HG03108 (cell line): Measurements from ENCODE around the gene KCNAB1.

ENCODE experiments used
- ATAC-seq: cut with Tn5 transposase; IDR thresholded peaks from one replicate; pipeline ENCODE4 v1.9.1; 2021; ENCODE audit warnings: moderate library complexity; ENCODE audit not compliant: unreplicated experiment

Gene KCNAB1

GRCh38 chr3:156395961-156396710, 275.8 kb downstream of the KCNAB1 start:
- ATAC-seq = no peak

GRCh38 chr3:156396851-156397250, 276.5 kb downstream of the KCNAB1 start:
- ATAC-seq = no peak

- no peak for ATAC-seq
Observed at GRCh38 chr3:156397534-156397933, 277.2 kb downstream of the KCNAB1 start.

GRCh38 chr3:156400062-156400461, 279.7 kb downstream of the KCNAB1 start:
- no peak for ATAC-seq

- no peak for ATAC-seq
Observed at GRCh38 chr3:156400735-156401134, 280.4 kb downstream of the KCNAB1 start.

GRCh38 chr3:156404217-156404616, 283.8 kb downstream of the KCNAB1 start:
- ATAC-seq = no peak

GRCh38 chr3:156406393-156406792, 286.0 kb downstream of the KCNAB1 start:
- ATAC-seq = no peak

GRCh38 chr3:156407617-156408225, 287.3 kb downstream of the KCNAB1 start:
- no peak for ATAC-seq

- ATAC-seq = no peak
Observed at GRCh38 chr3:156409694-156410093, 289.3 kb downstream of the KCNAB1 start.

GRCh38 chr3:156412600-156412999, 292.2 kb downstream of the KCNAB1 start:
- ATAC-seq = no peak

GRCh38 chr3:156413293-156413892, 293.0 kb downstream of the KCNAB1 start:
- ATAC-seq = no peak

GRCh38 chr3:156416846-156417558, 296.6 kb downstream of the KCNAB1 start:
- ATAC-seq = no peak

GRCh38 chr3:156417559-156418132, 297.3 kb downstream of the KCNAB1 start:
- no peak for ATAC-seq

- ATAC-seq = no peak
Observed at GRCh38 chr3:156418428-156418827, 298.1 kb downstream of the KCNAB1 start.

- ATAC-seq = no peak
Observed at GRCh38 chr3:156421534-156421933, 301.2 kb downstream of the KCNAB1 start.

GRCh38 chr3:156424758-156425157, 304.4 kb downstream of the KCNAB1 start:
- no peak for ATAC-seq

- ATAC-seq = no peak
Observed at GRCh38 chr3:156425651-156426050, 305.3 kb downstream of the KCNAB1 start.

- no peak for ATAC-seq
Observed at GRCh38 chr3:156429125-156429524, 308.7 kb downstream of the KCNAB1 start.

GRCh38 chr3:156431334-156432124, 311.2 kb downstream of the KCNAB1 start:
- ATAC-seq = no peak

- no peak for ATAC-seq
Observed at GRCh38 chr3:156432563-156432962, 312.2 kb downstream of the KCNAB1 start.
